Neuronal stem cell (in vitro differentiated cells): ENCODE results near the gene VAMP3.

Experiments used
- DNase-seq: peaks from one replicate; pipeline ENCODE4 v3.0.0-alpha.2; 2013; ENCODE audit warnings: low spot score
- H2AFZ ChIP-seq: one replicate; pipeline ENCODE4 v1.6.1; 2013; ENCODE audit warnings: mild to moderate bottlenecking, low read length, inconsistent platforms
- H2AK5ac ChIP-seq: 2 replicates; pipeline ENCODE4 v1.6.1; 2013; ENCODE audit warnings: low read depth, mild to moderate bottlenecking, inconsistent platforms, low read length, moderate library complexity, mixed read lengths
- H2BK120ac ChIP-seq: 2 replicates; pipeline ENCODE4 v1.6.1; 2013; ENCODE audit warnings: low read depth, mild to moderate bottlenecking, inconsistent platforms, low read length, moderate library complexity, mixed read lengths
- H2BK12ac ChIP-seq: one replicate; pipeline ENCODE4 v1.6.1; 2013; ENCODE audit warnings: low read length, inconsistent platforms
- H2BK15ac ChIP-seq: 2 replicates; pipeline ENCODE4 v1.6.1; 2013; ENCODE audit warnings: mild to moderate bottlenecking, low read length, inconsistent platforms, mixed read lengths
- H2BK5ac ChIP-seq: one replicate; pipeline ENCODE4 v1.6.1; 2013; ENCODE audit warnings: inconsistent platforms, mild to moderate bottlenecking, low read length, moderate library complexity
- H3K14ac ChIP-seq: one replicate; pipeline ENCODE4 v1.6.1; 2013; ENCODE audit warnings: low read length, inconsistent platforms
- H3K18ac ChIP-seq: 2 replicates; pipeline ENCODE4 v1.6.1; 2013; ENCODE audit warnings: low read length, inconsistent platforms
- H3K23ac ChIP-seq: 2 replicates; pipeline ENCODE4 v1.6.1; 2013; ENCODE audit warnings: low read depth, mild to moderate bottlenecking, mixed read lengths, low read length, inconsistent platforms; ENCODE audit not compliant: poor library complexity
- H3K27ac ChIP-seq: replicated peaks from 3 replicates; pipeline ENCODE4 v1.5.1; 2013; ENCODE audit warnings: low read length, inconsistent platforms
- H3K27me3 ChIP-seq, 3 experiments: 2 replicates each; pipeline ENCODE4 v1.6.1; 2013; ENCODE audit warnings: low read length in 3 of 3, mild to moderate bottlenecking in 2 of 3, inconsistent platforms in 1 of 3, low read depth in 1 of 3, mixed read lengths in 1 of 3, moderate library complexity in 1 of 3; ENCODE audit not compliant: control insufficient read depth in 3 of 3, insufficient read depth in 3 of 3
- H3K36me3 ChIP-seq, 2 donors: replicated peaks in 1 of 2; 2 replicates each; pipeline ENCODE4 v1.6.1; 2013; ENCODE audit warnings: low read length in 2 of 2; ENCODE audit not compliant: control insufficient read depth in 2 of 2, insufficient read depth in 2 of 2
- H3K4ac ChIP-seq: 2 replicates; pipeline ENCODE4 v1.6.1; 2013; ENCODE audit warnings: inconsistent platforms, mild to moderate bottlenecking, low read length, moderate library complexity
- H3K4me1 ChIP-seq, 2 donors: 1 replicate in 1 of 2; 2 replicates in 1 of 2; pipeline ENCODE4 v1.6.1; 2013; ENCODE audit warnings: low read length in 2 of 2, low read depth in 1 of 2; ENCODE audit not compliant: control insufficient read depth in 2 of 2, insufficient read depth in 1 of 2
- H3K4me2 ChIP-seq: one replicate; pipeline ENCODE4 v1.6.1; 2013; ENCODE audit warnings: mild to moderate bottlenecking, low read length, inconsistent platforms; ENCODE audit not compliant: insufficient read depth, poor library complexity, severe bottlenecking
- H3K4me3 ChIP-seq, 2 donors: 2 replicates each; pipeline ENCODE4 v1.5.1; 2013; ENCODE audit warnings: low read length in 2 of 2, mild to moderate bottlenecking in 2 of 2, inconsistent platforms in 1 of 2, moderate library complexity in 1 of 2
- H3K79me1 ChIP-seq: one replicate; pipeline ENCODE4 v1.6.1; 2013; ENCODE audit warnings: low read depth, mild to moderate bottlenecking, inconsistent platforms, low read length, moderate library complexity
- H3K9ac ChIP-seq: one replicate; pipeline ENCODE4 v1.6.1; 2013; ENCODE audit warnings: mild to moderate bottlenecking, low read depth, low read length, inconsistent platforms; ENCODE audit not compliant: poor library complexity
- H3K9me3 ChIP-seq, 2 donors: replicated peaks in 1 of 2; 2 replicates each; pipeline versions ENCODE3 to v1.6.1; 2013; ENCODE audit warnings: low read length in 2 of 2, mild to moderate bottlenecking in 2 of 2, inconsistent platforms in 1 of 2, low read depth in 1 of 2, mixed read lengths in 1 of 2, moderate library complexity in 1 of 2; ENCODE audit not compliant: control insufficient read depth in 2 of 2, insufficient read depth in 1 of 2
- H4K8ac ChIP-seq: one replicate; pipeline ENCODE4 v1.6.1; 2013; ENCODE audit warnings: low read depth, mild to moderate bottlenecking, inconsistent platforms, low read length, moderate library complexity
- H4K91ac ChIP-seq: one replicate; pipeline ENCODE4 v1.6.1; 2013; ENCODE audit warnings: low read length, low read depth, mild to moderate bottlenecking, inconsistent platforms; ENCODE audit not compliant: poor library complexity
- WGBS, 2 donors: extraction: QIAGEN DNeasy Blood & Tissue Kit; methylation state at CpG; one replicate each; pipeline ENCODE4 v1.1.7; 2013; ENCODE audit warnings: missing lambda C conversion rate in 2 of 2, mixed read lengths in 1 of 2; ENCODE audit not compliant: insufficient read length in 2 of 2, insufficient replicate concordance in 1 of 2; ENCODE audit errors: extremely low coverage in 2 of 2; 5-methylcytosine and 5-hydroxymethylcytosine counted together

VAMP3 gene

DNA sequence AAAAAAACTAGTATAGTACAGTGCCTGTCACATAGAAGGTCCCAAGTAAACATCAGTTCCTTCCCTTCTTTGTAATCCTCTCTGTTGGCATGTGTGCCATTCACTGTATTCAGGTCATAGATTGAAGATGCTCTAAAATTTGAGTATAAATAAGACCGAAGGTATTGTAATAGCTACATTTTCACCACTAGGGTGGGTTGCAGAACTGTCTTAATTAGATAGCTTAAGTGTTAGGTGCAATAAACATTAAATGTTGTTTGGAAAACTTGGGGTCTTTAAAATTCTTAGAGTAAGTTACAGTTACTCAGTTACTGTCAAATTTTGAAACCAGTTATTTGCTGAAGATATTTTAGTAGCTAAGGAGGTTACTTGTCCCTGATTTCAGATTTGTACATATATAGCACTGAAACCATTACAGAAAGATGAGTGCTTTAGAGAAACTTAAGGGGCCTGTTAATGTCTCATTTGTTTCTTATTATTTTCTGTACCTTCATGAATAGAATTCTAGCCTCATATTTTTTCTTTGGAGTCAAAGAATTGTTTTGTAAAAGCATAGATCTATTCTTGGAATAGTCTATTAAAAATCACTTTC is 37.3 kb downstream of the VAMP3 start:
- no peak overlapping the region for H2BK12ac ChIP-seq
- peaks cover 4 to 8% of the 10 kb centered on the region in 2 donors for H3K9me3 ChIP-seq
- H2BK120ac ChIP-seq, result no peak overlapping the region
- no peaks in the 10 kb centered on the region for H3K79me1 ChIP-seq
- WGBS, 2 donors, result no CpG with 5 or more reads among the region's 1 CpG
- no peak overlapping the region for H2BK5ac ChIP-seq
- peaks cover 7 to 27% of the 10 kb centered on the region in 2 donors for H3K36me3 ChIP-seq
- H3K23ac ChIP-seq, result no peak overlapping the region
- no peak overlapping the region for H3K4me3 ChIP-seq
- H4K8ac ChIP-seq, result no peak overlapping the region
- no peak overlapping the region for H3K14ac ChIP-seq
- peaks cover 0 to 1% of the 10 kb centered on the region in 2 donors for H3K4me1 ChIP-seq
- H3K4ac ChIP-seq, result no peak overlapping the region
- H3K27me3 ChIP-seq, result no peaks in the 10 kb centered on the region
- no peak overlapping the region for H3K18ac ChIP-seq
- H4K91ac ChIP-seq, result no peak overlapping the region
- H2AFZ ChIP-seq, result no peak overlapping the region
- H2BK15ac ChIP-seq, result no peak overlapping the region
- no peak for DNase-seq
- no peak overlapping the region for H3K27ac ChIP-seq
- H2AK5ac ChIP-seq, result no peak overlapping the region
- H3K4me2 ChIP-seq, result no peak overlapping the region
- H3K9ac ChIP-seq, result no peak overlapping the region

GRCh38 chr1:7809742-7810141 is 38.6 kb downstream of the VAMP3 start:
- Histone ChIP-seq H3K14ac (peak overlapping the region; percentile 25), H3K36me3 (peaks cover 6 to 19% of the 10 kb centered on the region in 2 donors), H3K27me3 (no peaks in the 10 kb centered on the region), H3K18ac (no peak overlapping the region), H2BK5ac (no peak overlapping the region), H2AK5ac (no peak overlapping the region), H2BK120ac (no peak overlapping the region), H2AFZ (no peak overlapping the region), H3K9ac (no peak overlapping the region), H3K23ac (no peak overlapping the region), H3K27ac (no peak overlapping the region), H3K4ac (no peak overlapping the region), H3K4me2 (no peak overlapping the region), H3K9me3 (peaks cover 10 to 18% of the 10 kb centered on the region in 2 donors), H4K91ac (no peak overlapping the region), H3K79me1 (no peaks in the 10 kb centered on the region), H2BK12ac (no peak overlapping the region), H4K8ac (no peak overlapping the region), H2BK15ac (no peak overlapping the region), H3K4me3 (no peak overlapping the region), H3K4me1 (peaks cover 0 to 1% of the 10 kb centered on the region in 2 donors)
- no peak for DNase-seq
- WGBS, 2 donors, result no CpG with 5 or more reads among the region's 13 CpGs

GRCh38 chr1:7810395-7810794 is 39.3 kb downstream of the VAMP3 start:
- H3K4me2 ChIP-seq, result no peak overlapping the region
- no peak overlapping the region for H3K27ac ChIP-seq
- no peaks in the 10 kb centered on the region for H3K27me3 ChIP-seq
- no peak overlapping the region for H2BK120ac ChIP-seq
- no peak overlapping the region for H3K4me3 ChIP-seq
- no peak overlapping the region for H4K8ac ChIP-seq
- no peak overlapping the region for H2BK5ac ChIP-seq
- H2AFZ ChIP-seq, result no peak overlapping the region
- no peak for DNase-seq
- H3K4me1 ChIP-seq, result peaks cover 0 to 1% of the 10 kb centered on the region in 2 donors
- H3K4ac ChIP-seq, result no peak overlapping the region
- no CpG with 5 or more reads among the region's 7 CpGs for WGBS, 2 donors
- no peak overlapping the region for H2BK12ac ChIP-seq
- H3K9ac ChIP-seq, result peak overlapping the region; percentile 12
- H2BK15ac ChIP-seq, result no peak overlapping the region
- peaks cover 10 to 18% of the 10 kb centered on the region in 2 donors for H3K9me3 ChIP-seq
- H4K91ac ChIP-seq, result no peak overlapping the region
- no peaks in the 10 kb centered on the region for H3K79me1 ChIP-seq
- H3K18ac ChIP-seq, result no peak overlapping the region
- H3K14ac ChIP-seq, result no peak overlapping the region
- H3K23ac ChIP-seq, result no peak overlapping the region
- H2AK5ac ChIP-seq, result no peak overlapping the region
- peaks cover 6 to 16% of the 10 kb centered on the region in 2 donors for H3K36me3 ChIP-seq

DNA sequence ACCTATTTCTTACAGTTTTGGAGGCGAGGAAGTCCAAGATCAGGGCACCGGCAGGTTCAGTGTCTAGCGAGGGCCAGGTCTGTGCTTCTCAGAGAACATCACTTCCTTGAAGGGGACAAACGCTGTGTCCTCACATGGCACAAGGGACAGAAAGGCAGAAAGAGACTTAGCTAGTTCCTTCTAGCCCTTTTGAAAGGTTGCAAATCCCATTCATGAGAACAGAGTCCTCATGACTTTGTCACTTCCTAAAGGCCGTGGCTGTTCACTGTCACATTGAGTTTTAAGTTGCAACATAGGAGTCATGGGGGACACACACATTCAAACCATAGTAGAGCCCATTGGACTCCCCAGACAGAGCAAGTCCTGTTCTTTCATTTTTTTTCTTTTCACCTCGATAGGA is 40.4 kb downstream of the VAMP3 start:
- WGBS, 2 donors, result no CpG with 5 or more reads among the region's 6 CpGs
- no peaks in the 10 kb centered on the region for H3K27me3 ChIP-seq
- H3K36me3 ChIP-seq, result peaks cover 4 to 16% of the 10 kb centered on the region in 2 donors
- no peak overlapping the region for H3K4me3 ChIP-seq
- H3K9me3 ChIP-seq, result peaks cover 10 to 18% of the 10 kb centered on the region in 2 donors
- H2BK120ac ChIP-seq, result no peak overlapping the region
- no peak overlapping the region for H3K14ac ChIP-seq
- H3K4ac ChIP-seq, result no peak overlapping the region
- no peak overlapping the region for H3K23ac ChIP-seq
- H3K79me1 ChIP-seq, result no peaks in the 10 kb centered on the region
- no peak overlapping the region for H2BK15ac ChIP-seq
- no peak overlapping the region for H2AFZ ChIP-seq
- peaks cover 0 to 1% of the 10 kb centered on the region in 2 donors for H3K4me1 ChIP-seq
- no peak overlapping the region for H2BK12ac ChIP-seq
- no peak overlapping the region for H4K91ac ChIP-seq
- no peak overlapping the region for H2AK5ac ChIP-seq
- no peak overlapping the region for H2BK5ac ChIP-seq
- no peak overlapping the region for H3K18ac ChIP-seq
- no peak overlapping the region for H3K27ac ChIP-seq
- no peak overlapping the region for H3K9ac ChIP-seq
- no peak overlapping the region for H3K4me2 ChIP-seq
- H4K8ac ChIP-seq, result no peak overlapping the region
- no peak for DNase-seq
